Stomach (tissue), 9 donors: ENCODE measurements around the gene MACC1. TPM values are rescaled to one million over a fixed set of nuclear protein-coding genes. Genes with fewer than 3 reads are reported as not detected.

Experiments used
- DNase-seq, 2 donors: peaks; one replicate each; pipeline versions ENCODE4 v3.0.0 to v3.0.0-alpha.2; 2013 to 2019
- H3K27ac ChIP-seq, 5 donors: fragments of 200-600 bp in 4 of 5; sonication (generic) in 4 of 5; one replicate each; pipeline ENCODE4 v1.5.1; 2013 to 2019; ENCODE audit warnings: mild to moderate bottlenecking in 1 of 5, moderate library complexity in 1 of 5
- H3K27me3 ChIP-seq, 3 donors: fragments of 200-600 bp; sonication (generic); one replicate each; pipeline ENCODE4 v1.5.1; 2017 to 2019; ENCODE audit warnings: mixed run types in 1 of 3
- H3K36me3 ChIP-seq, 4 donors: fragments of 200-600 bp; sonication (generic); 1 replicate in 3 of 4; 2 replicates in 1 of 4; pipeline ENCODE4 v1.5.1; 2016 to 2019
- H3K4me1 ChIP-seq, 4 donors: fragments of 200-600 bp; sonication (generic); one replicate each; pipeline ENCODE4 v1.5.1; 2016 to 2019
- H3K4me3 ChIP-seq, 4 donors: fragments of 200-600 bp; sonication (generic) in 3 of 4; one replicate each; pipeline ENCODE4 v1.5.1; 2016 to 2019; ENCODE audit warnings: mild to moderate bottlenecking in 1 of 4
- H3K9me3 ChIP-seq, 4 donors: fragments of 200-600 bp; sonication (generic); one replicate each; pipeline ENCODE4 v1.5.1; 2016 to 2019
- CTCF ChIP-seq, 7 experiments: fragments of 450-650 bp in 4 of 7; fragments of 200-600 bp in 3 of 7; sonication (generic) in 3 of 7; IDR thresholded peaks; one replicate each; pipeline ENCODE4 v1.5.1; 2016 to 2019; ENCODE audit warnings: antibody characterized with exemption in 7 of 7, control low read depth in 2 of 7, mild to moderate bottlenecking in 1 of 7
- EP300 ChIP-seq: sonication (generic); formaldehyde crosslinking; IDR thresholded peaks from one replicate; pipeline ENCODE4 v1.6.1; 2017; ENCODE audit warnings: antibody characterized with exemption
- POLR2A ChIP-seq, 4 donors: fragments of 450-650 bp; IDR thresholded peaks; one replicate each; pipeline ENCODE4 v1.6.1; 2016; ENCODE audit warnings: antibody characterized with exemption in 4 of 4, control low read depth in 2 of 4, mild to moderate bottlenecking in 1 of 4, moderate library complexity in 1 of 4
- POLR2AphosphoS5 ChIP-seq, 3 donors: sonication (generic); formaldehyde crosslinking; IDR thresholded peaks; one replicate each; pipeline ENCODE4 v1.6.1; 2016; ENCODE audit warnings: antibody characterized with exemption in 3 of 3
- WGBS, 5 donors: extraction: QIAGEN DNeasy Blood & Tissue Kit in 3 of 5; methylation state at CpG; one replicate each; pipeline versions ENCODE4 v1.1.5 to v1.1.7; 2013 to 2018; 5-methylcytosine and 5-hydroxymethylcytosine counted together
- intact Hi-C: fragments of 100-400 bp; cut with DNase I; formaldehyde crosslinking; loops from one replicate; pipeline ENCODE4 v1.15.1; 2023; ENCODE audit warnings: low total_unique reads
- polyA plus RNA-seq, 3 donors: library from polyadenylated mRNA; stranded (reverse); fragments of 200-250 nt; gene quantifications; one replicate each; pipeline ENCODE4 v1.2.3, GENCODE V29; 2013
- total RNA-seq, 5 donors: library from RNA; depleted of rRNA; stranded (reverse); fragments of >200 nt; gene quantifications; one replicate each; pipeline versions ENCODE4 v1.1.0 to v1.2.3, GENCODE V29; 2014 to 2016
- donor health status: healthy with polysubstance abuse.
- donor health status: Bipolar disorder and iron deficiency.
- donor health status: healthy.

The MACC1 gene
- total and polyA plus RNA-seq, 8 donors: 0.76 to 41.7 (median 2.2) TPM; not detected in 1

GRCh38 chr7:20141002-20141345 lies 76.2 kb downstream of the MACC1 start:
- H3K27me3 ChIP-seq: no peaks in the 10 kb centered on the region
- peak overlapping the region in 2 of 5 donors; percentile 11 to 36 for H3K27ac ChIP-seq
- H3K4me3 ChIP-seq: no peak overlapping the region
- no peak for DNase-seq
- peaks cover 0 to 5% (median 4%) of the 10 kb centered on the region in 4 donors for H3K4me1 ChIP-seq
- intact Hi-C loops: no loop called here
- no peak for TF ChIP-seq EP300
- TF ChIP-seq POLR2A (IDR thresholded peaks at IDR 0.05): no peak
- TF ChIP-seq CTCF (IDR thresholded peaks at IDR 0.05): no peak
- TF ChIP-seq POLR2AphosphoS5 (IDR thresholded peaks at IDR 0.05): no peak
- no peaks in the 10 kb centered on the region for H3K9me3 ChIP-seq
- no peaks in the 10 kb centered on the region for H3K36me3 ChIP-seq
- 72 to 77% (median 77%) methylated on average over 2 of the region's 2 CpGs for WGBS, 5 donors

GRCh38 chr7:20140291-20141001 lies 76.7 kb downstream of the MACC1 start:
- Histone ChIP-seq H3K9me3 (no peaks in the 10 kb centered on the region), H3K4me3 (no peak overlapping the region), H3K27ac (peak overlapping the region in 3 of 5 donors; percentile 9 to 36 (median 11)), H3K4me1 (peaks cover 0 to 5% (median 0%) of the 10 kb centered on the region in 4 donors), H3K36me3 (no peaks in the 10 kb centered on the region), H3K27me3 (no peaks in the 10 kb centered on the region)
- TF ChIP-seq POLR2A (IDR thresholded peaks at IDR 0.05) (no peak), CTCF (IDR thresholded peaks at IDR 0.05) (no peak), EP300 (no peak), POLR2AphosphoS5 (IDR thresholded peaks at IDR 0.05) (no peak)
- peak in 1 of 2 donors; percentile 38 for DNase-seq
- intact Hi-C loops: no loop called here
- 49 to 76% (median 63%) methylated on average over 4 of the region's 4 CpGs for WGBS, 5 donors

- intact Hi-C loops: no loop called here
- no peaks in the 10 kb centered on the region for H3K27me3 ChIP-seq
- WGBS, 5 donors: 96 to 100% (median 98%) methylated on average over 2 of the region's 2 CpGs
- no peak overlapping the region for H3K4me3 ChIP-seq
- TF ChIP-seq POLR2A (IDR thresholded peaks at IDR 0.05) (no peak), POLR2AphosphoS5 (IDR thresholded peaks at IDR 0.05) (no peak), CTCF (IDR thresholded peaks at IDR 0.05) (no peak), EP300 (no peak)
- H3K4me1 ChIP-seq: peaks cover 0 to 5% (median 0%) of the 10 kb centered on the region in 4 donors
- H3K27ac ChIP-seq: no peak overlapping the region
- DNase-seq: no peak
- no peaks in the 10 kb centered on the region for H3K36me3 ChIP-seq
- no peaks in the 10 kb centered on the region for H3K9me3 ChIP-seq
Observed at GRCh38 chr7:20136647-20137046, 80.5 kb downstream of the MACC1 start.

DNA sequence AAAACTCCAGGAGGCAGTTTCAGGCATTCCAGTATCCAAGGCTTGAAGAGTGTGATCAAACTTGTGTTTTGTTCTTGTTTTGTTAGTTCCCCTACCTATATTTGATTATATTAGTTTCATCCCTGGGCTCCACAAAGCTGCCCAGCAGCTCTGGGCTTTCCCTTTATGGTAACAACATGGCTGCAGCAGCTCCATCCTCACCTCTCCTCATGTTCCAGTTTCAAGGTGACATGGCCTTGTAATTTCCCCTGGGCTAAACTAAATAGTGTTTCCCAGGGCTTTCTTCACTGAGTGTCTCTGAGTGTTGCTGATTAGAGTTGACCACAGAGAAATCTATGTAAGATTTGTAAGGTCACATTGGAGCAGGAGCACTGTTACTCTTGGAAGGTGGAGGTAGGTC lies 83.4 kb downstream of the MACC1 start:
- H3K4me3 ChIP-seq: no peak overlapping the region
- no peak for TF ChIP-seq POLR2AphosphoS5 (IDR thresholded peaks at IDR 0.05)
- TF ChIP-seq EP300: no peak
- TF ChIP-seq CTCF (IDR thresholded peaks at IDR 0.05): no peak
- no peak for TF ChIP-seq POLR2A (IDR thresholded peaks at IDR 0.05)
- H3K36me3 ChIP-seq: no peaks in the 10 kb centered on the region
- intact Hi-C loops: no loop called here
- no peaks in the 10 kb centered on the region for H3K9me3 ChIP-seq
- DNase-seq: no peak
- H3K4me1 ChIP-seq: peaks cover 0 to 7% (median 0%) of the 10 kb centered on the region in 4 donors
- H3K27ac ChIP-seq: no peak overlapping the region
- no peaks in the 10 kb centered on the region for H3K27me3 ChIP-seq
